ENCODE measurements around the gene MICAL3. TPM values are rescaled to one million over a fixed set of nuclear protein-coding genes. Genes with fewer than 3 reads are reported as not detected.
A peak's percentile ranks its signal among the peaks of the same experiment; 100 is the strongest.

MICAL3 gene
- total and polyA plus RNA-seq, 9 of the 15 experiments (the other 6 are each of a cell fraction or from before 2014, with no cell fraction given): 0.53 to 32.1 (median 12.3) TPM

DNA sequence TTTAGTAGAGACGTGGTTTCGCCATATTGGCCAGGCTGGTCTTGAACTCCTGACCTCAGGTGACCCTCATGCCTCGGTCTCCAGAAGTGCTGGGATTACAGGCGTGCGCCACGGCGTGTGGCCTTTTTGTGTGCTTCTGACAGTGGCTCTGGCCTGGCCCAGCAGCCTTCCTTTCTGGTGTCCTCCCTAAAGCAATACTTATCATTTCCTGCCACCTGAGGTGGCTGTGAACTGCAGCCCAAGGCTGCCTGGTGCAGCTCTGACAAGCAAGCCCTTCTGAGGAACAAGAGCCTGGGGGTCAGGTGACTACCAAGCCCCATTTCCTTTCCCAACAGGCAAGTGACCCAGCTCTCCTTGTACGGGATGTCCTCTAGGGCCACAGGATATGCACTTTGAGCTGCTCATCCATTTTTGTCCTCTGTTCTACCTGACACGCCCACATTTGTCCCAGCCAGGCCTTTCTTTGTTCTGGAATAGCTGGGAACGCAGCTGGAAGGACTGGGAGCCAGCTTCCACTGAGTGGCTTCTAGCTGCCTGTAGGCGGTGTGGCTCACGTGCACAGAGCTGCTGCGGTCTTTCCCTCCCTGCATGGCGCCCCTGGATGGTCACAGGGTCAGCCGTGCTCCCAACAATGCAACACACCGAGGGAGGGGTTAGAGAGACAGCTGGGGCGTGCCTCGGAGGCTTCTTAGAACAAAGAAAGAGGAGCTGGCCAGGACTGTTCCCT, 237.8 kb downstream of the MICAL3 start (continued):
- TF ChIP-seq, protein P1, sequence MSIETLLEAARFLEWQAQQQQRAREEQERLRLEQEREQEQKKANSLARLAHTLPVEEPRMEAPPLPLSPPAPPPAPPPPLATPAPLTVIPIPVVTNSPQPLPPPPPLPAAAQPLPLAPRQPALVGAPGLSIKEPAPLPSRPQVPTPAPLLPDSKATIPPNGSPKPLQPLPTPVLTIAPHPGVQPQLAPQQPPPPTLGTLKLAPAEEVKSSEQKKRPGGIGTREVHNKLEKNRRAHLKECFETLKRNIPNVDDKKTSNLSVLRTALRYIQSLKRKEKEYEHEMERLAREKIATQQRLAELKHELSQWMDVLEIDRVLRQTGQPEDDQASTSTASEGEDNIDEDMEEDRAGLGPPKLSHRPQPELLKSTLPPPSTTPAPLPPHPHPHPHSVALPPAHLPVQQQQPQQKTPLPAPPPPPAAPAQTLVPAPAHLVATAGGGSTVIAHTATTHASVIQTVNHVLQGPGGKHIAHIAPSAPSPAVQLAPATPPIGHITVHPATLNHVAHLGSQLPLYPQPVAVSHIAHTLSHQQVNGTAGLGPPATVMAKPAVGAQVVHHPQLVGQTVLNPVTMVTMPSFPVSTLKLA (conservative IDR thresholded peaks at IDR 0.05): peak in 1 of 2 experiments; percentile 84
- TF ChIP-seq RAD21 (CRISPR knock-in tag; conservative IDR thresholded peaks at IDR 0.05 in 1 of 2, IDR thresholded peaks at IDR 0.05 in 1 of 2) (no peak), SAP30 (IDR thresholded peaks at IDR 0.05; ENCODE audit: borderline replicate concordance, insufficient read depth, low read depth, low read length, poor library complexity, severe bottlenecking) (no peak), RNF2 (IDR thresholded peaks at IDR 0.05) (no peak), TGIF2 (CRISPR knock-in tag; IDR thresholded peaks at IDR 0.05) (no peak), STAT5B (CRISPR knock-in tag; IDR thresholded peaks at IDR 0.05) (no peak), HEY1 (CRISPR knock-in tag; IDR thresholded peaks at IDR 0.05; ENCODE audit: borderline replicate concordance) (no peak), GABPB2 (CRISPR knock-in tag; conservative IDR thresholded peaks at IDR 0.05) (no peak), PCBP1 (IDR thresholded peaks at IDR 0.05; ENCODE audit: low read depth, low read length, poor library complexity, severe bottlenecking) (no peak), CEBPB (tag; IDR thresholded peaks at IDR 0.05) (peak; percentile 60), ZNF785 (CRISPR knock-in tag; IDR thresholded peaks at IDR 0.05) (no peak), ESRRA (IDR thresholded peaks at IDR 0.05; ENCODE audit: borderline replicate concordance, low read depth) (peak; percentile 81)
- TF ChIP-seq, protein P2, sequence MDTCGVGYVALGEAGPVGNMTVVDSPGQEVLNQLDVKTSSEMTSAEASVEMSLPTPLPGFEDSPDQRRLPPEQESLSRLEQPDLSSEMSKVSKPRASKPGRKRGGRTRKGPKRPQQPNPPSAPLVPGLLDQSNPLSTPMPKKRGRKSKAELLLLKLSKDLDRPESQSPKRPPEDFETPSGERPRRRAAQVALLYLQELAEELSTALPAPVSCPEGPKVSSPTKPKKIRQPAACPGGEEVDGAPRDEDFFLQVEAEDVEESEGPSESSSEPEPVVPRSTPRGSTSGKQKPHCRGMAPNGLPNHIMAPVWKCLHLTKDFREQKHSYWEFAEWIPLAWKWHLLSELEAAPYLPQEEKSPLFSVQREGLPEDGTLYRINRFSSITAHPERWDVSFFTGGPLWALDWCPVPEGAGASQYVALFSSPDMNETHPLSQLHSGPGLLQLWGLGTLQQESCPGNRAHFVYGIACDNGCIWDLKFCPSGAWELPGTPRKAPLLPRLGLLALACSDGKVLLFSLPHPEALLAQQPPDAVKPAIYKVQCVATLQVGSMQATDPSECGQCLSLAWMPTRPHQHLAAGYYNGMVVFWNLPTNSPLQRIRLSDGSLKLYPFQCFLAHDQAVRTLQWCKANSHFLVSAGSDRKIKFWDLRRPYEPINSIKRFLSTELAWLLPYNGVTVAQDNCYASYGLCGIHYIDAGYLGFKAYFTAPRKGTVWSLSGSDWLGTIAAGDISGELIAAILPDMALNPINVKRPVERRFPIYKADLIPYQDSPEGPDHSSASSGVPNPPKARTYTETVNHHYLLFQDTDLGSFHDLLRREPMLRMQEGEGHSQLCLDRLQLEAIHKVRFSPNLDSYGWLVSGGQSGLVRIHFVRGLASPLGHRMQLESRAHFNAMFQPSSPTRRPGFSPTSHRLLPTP (IDR thresholded peaks at IDR 0.05; ENCODE audit: borderline replicate concordance, extremely low read depth, insufficient read length): no peak
- TF ChIP-seq, protein P3, sequence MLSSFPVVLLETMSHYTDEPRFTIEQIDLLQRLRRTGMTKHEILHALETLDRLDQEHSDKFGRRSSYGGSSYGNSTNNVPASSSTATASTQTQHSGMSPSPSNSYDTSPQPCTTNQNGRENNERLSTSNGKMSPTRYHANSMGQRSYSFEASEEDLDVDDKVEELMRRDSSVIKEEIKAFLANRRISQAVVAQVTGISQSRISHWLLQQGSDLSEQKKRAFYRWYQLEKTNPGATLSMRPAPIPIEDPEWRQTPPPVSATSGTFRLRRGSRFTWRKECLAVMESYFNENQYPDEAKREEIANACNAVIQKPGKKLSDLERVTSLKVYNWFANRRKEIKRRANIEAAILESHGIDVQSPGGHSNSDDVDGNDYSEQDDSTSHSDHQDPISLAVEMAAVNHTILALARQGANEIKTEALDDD (IDR thresholded peaks at IDR 0.05): no peak
- TF ChIP-seq, protein P4, sequence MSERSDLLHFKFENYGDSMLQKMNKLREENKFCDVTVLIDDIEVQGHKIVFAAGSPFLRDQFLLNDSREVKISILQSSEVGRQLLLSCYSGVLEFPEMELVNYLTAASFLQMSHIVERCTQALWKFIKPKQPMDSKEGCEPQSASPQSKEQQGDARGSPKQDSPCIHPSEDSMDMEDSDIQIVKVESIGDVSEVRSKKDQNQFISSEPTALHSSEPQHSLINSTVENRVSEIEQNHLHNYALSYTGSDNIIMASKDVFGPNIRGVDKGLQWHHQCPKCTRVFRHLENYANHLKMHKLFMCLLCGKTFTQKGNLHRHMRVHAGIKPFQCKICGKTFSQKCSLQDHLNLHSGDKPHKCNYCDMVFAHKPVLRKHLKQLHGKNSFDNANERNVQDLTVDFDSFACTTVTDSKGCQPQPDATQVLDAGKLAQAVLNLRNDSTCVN (CRISPR knock-in tag; IDR thresholded peaks at IDR 0.05): no peak
- TF ChIP-seq, protein P5, sequence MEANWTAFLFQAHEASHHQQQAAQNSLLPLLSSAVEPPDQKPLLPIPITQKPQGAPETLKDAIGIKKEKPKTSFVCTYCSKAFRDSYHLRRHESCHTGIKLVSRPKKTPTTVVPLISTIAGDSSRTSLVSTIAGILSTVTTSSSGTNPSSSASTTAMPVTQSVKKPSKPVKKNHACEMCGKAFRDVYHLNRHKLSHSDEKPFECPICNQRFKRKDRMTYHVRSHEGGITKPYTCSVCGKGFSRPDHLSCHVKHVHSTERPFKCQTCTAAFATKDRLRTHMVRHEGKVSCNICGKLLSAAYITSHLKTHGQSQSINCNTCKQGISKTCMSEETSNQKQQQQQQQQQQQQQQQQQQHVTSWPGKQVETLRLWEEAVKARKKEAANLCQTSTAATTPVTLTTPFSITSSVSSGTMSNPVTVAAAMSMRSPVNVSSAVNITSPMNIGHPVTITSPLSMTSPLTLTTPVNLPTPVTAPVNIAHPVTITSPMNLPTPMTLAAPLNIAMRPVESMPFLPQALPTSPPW (CRISPR knock-in tag; IDR thresholded peaks at IDR 0.05): peak; percentile 27; the same call in 1 of the 2 replicates

All from K562 (cell line).